HepG2 (cell line): Measurements from ENCODE around the gene UNG. TPM values are rescaled to one million over a fixed set of nuclear protein-coding genes. Genes with fewer than 3 reads are reported as not detected.
A peak's percentile ranks its signal among the peaks of the same experiment; 100 is the strongest.

Experiments
- CHD2 ChIP-seq: IDR thresholded peaks from 2 replicates; pipeline ENCODE4 v1.6.1; 2011; ENCODE audit warnings: low read depth, low read length, improper control_type of control experiment
- EZH2 ChIP-seq: conservative IDR thresholded peaks from 2 replicates; pipeline ENCODE4 v1.6.1; 2012; ENCODE audit warnings: mild to moderate bottlenecking, low read depth, low read length, moderate library complexity
- KLF9 ChIP-seq: IDR thresholded peaks from 2 replicates; pipeline ENCODE4 v1.6.1; 2016; ENCODE audit warnings: low read depth
- PATZ1 ChIP-seq: sonication (generic); formaldehyde crosslinking; IDR thresholded peaks from 2 replicates; pipeline ENCODE4 v1.4.0; 2020; ENCODE audit warnings: missing genetic modification reagents
- PHF20 ChIP-seq: sonication (generic); formaldehyde crosslinking; IDR thresholded peaks from 2 replicates; pipeline ENCODE4 v1.5.0; 2020; ENCODE audit warnings: mild to moderate bottlenecking, missing genetic modification reagents
- ZBTB7A ChIP-seq: sonication (generic); formaldehyde crosslinking; IDR thresholded peaks from 2 replicates; pipeline ENCODE4 v1.8.0; 2022; ENCODE audit warnings: mild to moderate bottlenecking, missing genetic modification reagents
- ZGPAT ChIP-seq: IDR thresholded peaks from 2 replicates; pipeline ENCODE4 v1.6.1; 2016; ENCODE audit warnings: mild to moderate bottlenecking
- ZMYM4 ChIP-seq: sonication (generic); formaldehyde crosslinking; IDR thresholded peaks from 2 replicates; pipeline ENCODE4 v1.8.1; 2023; ENCODE audit warnings: mild to moderate bottlenecking, missing genetic modification reagents
- ZNF362 ChIP-seq: sonication (generic); formaldehyde crosslinking; IDR thresholded peaks from 2 replicates; pipeline ENCODE4 v1.4.0; 2020; ENCODE audit warnings: missing genetic modification reagents, mild to moderate bottlenecking, borderline replicate concordance
- ZNF547 ChIP-seq: sonication (generic); formaldehyde crosslinking; IDR thresholded peaks from 2 replicates; pipeline ENCODE4 v1.5.1; 2020; ENCODE audit warnings: mild to moderate bottlenecking, missing genetic modification reagents
- ZNF646 ChIP-seq: sonication (generic); formaldehyde crosslinking; IDR thresholded peaks from 2 replicates; pipeline ENCODE4 v1.9.0; 2021; ENCODE audit warnings: mild to moderate bottlenecking, missing genetic modification reagents
- ZNF770 ChIP-seq: sonication (generic); formaldehyde crosslinking; IDR thresholded peaks from 2 replicates; pipeline ENCODE4 v1.5.0; 2020; ENCODE audit warnings: mild to moderate bottlenecking, missing genetic modification reagents
- ZSCAN21 ChIP-seq: sonication (generic); formaldehyde crosslinking; IDR thresholded peaks from 2 replicates; pipeline ENCODE4 v1.8.0; 2022; ENCODE audit warnings: mild to moderate bottlenecking, missing genetic modification reagents, moderate library complexity, borderline replicate concordance
- polyA plus RNA-seq, 8 experiments: library from polyadenylated mRNA; depleted of rRNA in 3 of 8; stranded (reverse) in 7 of 8; unstranded in 1 of 8; fragments of >200 nt; fragmentation: Illumina TruSeq in 4 of 8; extraction: Trizol in 4 of 8; gene quantifications; 2 replicates each; pipeline versions ENCODE4 v1.2.1 to v1.2.3, GENCODE V29; 2011 to 2016; ENCODE audit warnings: low read depth in 4 of 8, missing spikeins in 1 of 8, mixed read lengths in 1 of 8; ENCODE audit not compliant: insufficient read depth in 1 of 8
- total RNA-seq, 5 experiments: library from RNA; depleted of rRNA; stranded (reverse); fragments of >200 nt; fragmentation: Illumina TruSeq; extraction: Trizol; gene quantifications; 2 replicates each; pipeline ENCODE4 v1.2.3, GENCODE V29; 2016; ENCODE audit warnings: low read depth in 1 of 5

The UNG gene
- total and polyA plus RNA-seq, 2 of the 13 experiments (the other 11 are each of a cell fraction or from before 2014, with no cell fraction given), result 23.3 to 114 TPM

- TF ChIP-seq ZNF646 (CRISPR knock-in tag) (no peak), ZSCAN21 (CRISPR knock-in tag) (peak; percentile 89), ZNF362 (CRISPR knock-in tag) (no peak; the same call in 1 of the 2 replicates), PATZ1 (CRISPR knock-in tag) (peak; percentile 92), ZBTB7A (CRISPR knock-in tag) (peak; percentile 35; the same call in 1 of the 2 replicates), ZNF547 (peak; percentile 54; the same call in 1 of the 2 replicates), ZMYM4 (peak; percentile 19; the same call in 1 of the 2 replicates), ZGPAT (CRISPR knock-in tag) (peak; percentile 47; the same call in 1 of the 2 replicates), EZH2 (no peak), PHF20 (CRISPR knock-in tag) (no peak), CHD2 (peak; percentile 45; the same call in 1 of the 2 replicates), KLF9 (CRISPR knock-in tag) (no peak; the same call in 1 of the 2 replicates), ZNF770 (CRISPR knock-in tag) (0 out of 2 replicates have a peak, but pooled peaks have one; percentile 10)
These were observed at the start of gene UNG (continued) for GRCh38 chr12:109097435-109098182.
